Measurements from ENCODE around the gene RALGAPA2. TPM values are rescaled to one million over a fixed set of nuclear protein-coding genes. Genes with fewer than 3 reads are reported as not detected.

The RALGAPA2 gene
- total and polyA plus RNA-seq, 2 donors (not counting 1 experiment from before 2014, with no cell fraction given), result 1.2 to 7.6 TPM

GRCh38 chr20:20733943-20734342, 21.5 kb upstream of the RALGAPA2 start:
- TF ChIP-seq EZH2 (IDR thresholded peaks at IDR 0.05; ENCODE audit: low read length, missing control alignments), result no peak
- TF ChIP-seq CTCF (conservative IDR thresholded peaks at IDR 0.05 in 1 of 2, IDR thresholded peaks at IDR 0.05 in 1 of 2; ENCODE audit: low read depth in 1 of 2, low read length in 2 of 2), result no peak
- Histone ChIP-seq H3K27me3 (ENCODE audit: control insufficient read depth, insufficient read depth, low read length) (no peaks in the 10 kb centered on the region), H2AFZ (ENCODE audit: low read length) (no peak overlapping the region), H3K4me1 (ENCODE audit: control insufficient read depth, extremely low read depth, insufficient read depth, low read length) (no peaks in the 10 kb centered on the region), H3K36me3 (ENCODE audit: control insufficient read depth, insufficient read depth, low read length) (no peaks in the 10 kb centered on the region), H3K27ac (ENCODE audit: insufficient read depth, low read length) (no peak overlapping the region), H3K9ac (ENCODE audit: insufficient read depth, low read length) (no peak overlapping the region), H3K4me3 (replicated peaks in 1 of 4; ENCODE audit: control extremely low read depth in 1 of 4, insufficient read depth in 1 of 4, low read depth in 3 of 4, low read length in 4 of 4) (no peak overlapping the region), H3K4me2 (ENCODE audit: extremely low read depth, insufficient read depth, low read length) (no peak overlapping the region), H3K9me3 (ENCODE audit: control insufficient read depth, insufficient read depth, low read depth, low read length) (no peaks in the 10 kb centered on the region), H4K20me1 (ENCODE audit: control insufficient read depth, extremely low read depth, insufficient read depth, low read length) (no peaks in the 10 kb centered on the region), H3K79me2 (ENCODE audit: control insufficient read depth, insufficient read depth, low read length) (no peaks in the 10 kb centered on the region)
- no peak for DNase-seq (ENCODE audit: low read depth in 2 of 2)

- no peaks in the 10 kb centered on the region for H3K4me1 ChIP-seq (ENCODE audit: control insufficient read depth, extremely low read depth, insufficient read depth, low read length)
- H3K4me2 ChIP-seq (ENCODE audit: extremely low read depth, insufficient read depth, low read length), result no peak overlapping the region
- no peak overlapping the region for H2AFZ ChIP-seq (ENCODE audit: low read length)
- TF ChIP-seq CTCF (conservative IDR thresholded peaks at IDR 0.05 in 1 of 2, IDR thresholded peaks at IDR 0.05 in 1 of 2; ENCODE audit: low read depth in 1 of 2, low read length in 2 of 2), result no peak
- no peak for TF ChIP-seq EZH2 (IDR thresholded peaks at IDR 0.05; ENCODE audit: low read length, missing control alignments)
- no peak for DNase-seq (ENCODE audit: low read depth in 2 of 2)
- no peaks in the 10 kb centered on the region for H3K36me3 ChIP-seq (ENCODE audit: control insufficient read depth, insufficient read depth, low read length)
- H3K9ac ChIP-seq (ENCODE audit: insufficient read depth, low read length), result no peak overlapping the region
- H4K20me1 ChIP-seq (ENCODE audit: control insufficient read depth, extremely low read depth, insufficient read depth, low read length), result no peaks in the 10 kb centered on the region
- no peak overlapping the region for H3K4me3 ChIP-seq (replicated peaks in 1 of 4; ENCODE audit: control extremely low read depth in 1 of 4, insufficient read depth in 1 of 4, low read depth in 3 of 4, low read length in 4 of 4)
- H3K27ac ChIP-seq (ENCODE audit: insufficient read depth, low read length), result no peak overlapping the region
- no peaks in the 10 kb centered on the region for H3K79me2 ChIP-seq (ENCODE audit: control insufficient read depth, insufficient read depth, low read length)
- H3K9me3 ChIP-seq (ENCODE audit: control insufficient read depth, insufficient read depth, low read depth, low read length), result no peaks in the 10 kb centered on the region
- H3K27me3 ChIP-seq (ENCODE audit: control insufficient read depth, insufficient read depth, low read length), result no peaks in the 10 kb centered on the region
Observed at GRCh38 chr20:20732641-20733040, 20.2 kb upstream of the RALGAPA2 start.

GRCh38 chr20:20731945-20732296, 19.5 kb upstream of the RALGAPA2 start:
- H3K27ac ChIP-seq (ENCODE audit: insufficient read depth, low read length), result no peak overlapping the region
- H3K79me2 ChIP-seq (ENCODE audit: control insufficient read depth, insufficient read depth, low read length), result no peaks in the 10 kb centered on the region
- no peak overlapping the region for H3K4me2 ChIP-seq (ENCODE audit: extremely low read depth, insufficient read depth, low read length)
- no peaks in the 10 kb centered on the region for H3K27me3 ChIP-seq (ENCODE audit: control insufficient read depth, insufficient read depth, low read length)
- H3K9me3 ChIP-seq (ENCODE audit: control insufficient read depth, insufficient read depth, low read depth, low read length), result no peaks in the 10 kb centered on the region
- no peak overlapping the region for H3K4me3 ChIP-seq (replicated peaks in 1 of 4; ENCODE audit: control extremely low read depth in 1 of 4, insufficient read depth in 1 of 4, low read depth in 3 of 4, low read length in 4 of 4)
- no peaks in the 10 kb centered on the region for H3K36me3 ChIP-seq (ENCODE audit: control insufficient read depth, insufficient read depth, low read length)
- peak in 1 of 2 donors; percentile 49 for DNase-seq (ENCODE audit: low read depth in 2 of 2)
- TF ChIP-seq EZH2 (IDR thresholded peaks at IDR 0.05; ENCODE audit: low read length, missing control alignments) (no peak), CTCF (conservative IDR thresholded peaks at IDR 0.05 in 1 of 2, IDR thresholded peaks at IDR 0.05 in 1 of 2; ENCODE audit: low read depth in 1 of 2, low read length in 2 of 2) (no peak)
- H3K9ac ChIP-seq (ENCODE audit: insufficient read depth, low read length), result no peak overlapping the region
- H2AFZ ChIP-seq (ENCODE audit: low read length), result no peak overlapping the region
- no peaks in the 10 kb centered on the region for H3K4me1 ChIP-seq (ENCODE audit: control insufficient read depth, extremely low read depth, insufficient read depth, low read length)
- no peaks in the 10 kb centered on the region for H4K20me1 ChIP-seq (ENCODE audit: control insufficient read depth, extremely low read depth, insufficient read depth, low read length)
